Esophagus squamous epithelium (tissue), 4 donors: ENCODE data around the gene MCU.

Experiments
- POLR2A ChIP-seq, 4 donors: fragments of 450-650 bp; IDR thresholded peaks; one replicate each; pipeline ENCODE4 v1.6.1; 2017; ENCODE audit warnings: antibody characterized with exemption in 4 of 4, mild to moderate bottlenecking in 4 of 4, moderate library complexity in 3 of 4
- TF ChIP-seq, protein P1 (sequence below), 6 experiments: fragments of 450-650 bp in 4 of 6; fragments of 200-600 bp in 2 of 6; sonication (generic) in 2 of 6; IDR thresholded peaks; one replicate each; pipeline ENCODE4 v1.5.1; 2016 to 2019; ENCODE audit warnings: antibody characterized with exemption in 6 of 6, mild to moderate bottlenecking in 4 of 6, moderate library complexity in 4 of 6

DNA sequence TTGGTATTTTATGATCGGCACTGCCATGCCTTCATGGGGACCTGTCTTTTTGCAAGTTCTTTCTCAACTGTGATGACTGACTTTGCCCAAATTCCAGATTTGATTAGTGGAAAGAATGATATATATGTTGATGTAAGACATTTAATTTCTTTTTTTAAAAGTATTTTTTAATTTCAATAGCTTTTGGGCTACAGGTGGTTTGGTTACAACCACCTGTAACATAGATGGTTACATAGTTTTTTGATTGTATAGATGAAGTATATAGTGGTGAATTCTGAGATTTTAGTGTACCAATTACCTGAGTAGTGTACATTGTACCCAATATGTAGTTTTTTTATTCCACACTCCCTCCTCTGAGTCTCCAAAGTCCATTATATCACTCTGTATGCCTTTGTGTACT is 69.6 kb downstream of the MCU start:
- TF ChIP-seq POLR2A (IDR thresholded peaks at IDR 0.05) = no peak
- TF ChIP-seq, protein P1, sequence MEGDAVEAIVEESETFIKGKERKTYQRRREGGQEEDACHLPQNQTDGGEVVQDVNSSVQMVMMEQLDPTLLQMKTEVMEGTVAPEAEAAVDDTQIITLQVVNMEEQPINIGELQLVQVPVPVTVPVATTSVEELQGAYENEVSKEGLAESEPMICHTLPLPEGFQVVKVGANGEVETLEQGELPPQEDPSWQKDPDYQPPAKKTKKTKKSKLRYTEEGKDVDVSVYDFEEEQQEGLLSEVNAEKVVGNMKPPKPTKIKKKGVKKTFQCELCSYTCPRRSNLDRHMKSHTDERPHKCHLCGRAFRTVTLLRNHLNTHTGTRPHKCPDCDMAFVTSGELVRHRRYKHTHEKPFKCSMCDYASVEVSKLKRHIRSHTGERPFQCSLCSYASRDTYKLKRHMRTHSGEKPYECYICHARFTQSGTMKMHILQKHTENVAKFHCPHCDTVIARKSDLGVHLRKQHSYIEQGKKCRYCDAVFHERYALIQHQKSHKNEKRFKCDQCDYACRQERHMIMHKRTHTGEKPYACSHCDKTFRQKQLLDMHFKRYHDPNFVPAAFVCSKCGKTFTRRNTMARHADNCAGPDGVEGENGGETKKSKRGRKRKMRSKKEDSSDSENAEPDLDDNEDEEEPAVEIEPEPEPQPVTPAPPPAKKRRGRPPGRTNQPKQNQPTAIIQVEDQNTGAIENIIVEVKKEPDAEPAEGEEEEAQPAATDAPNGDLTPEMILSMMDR (IDR thresholded peaks at IDR 0.05) = no peak
